ENCODE results near the gene KRTAP4-6. TPM values are rescaled to one million over a fixed set of nuclear protein-coding genes. Genes with fewer than 3 reads are reported as not detected.
A peak's percentile ranks its signal among the peaks of the same experiment; 100 is the strongest.

The KRTAP4-6 gene
- total and polyA plus RNA-seq, 2 of the 4 experiments (the other 2 are of a cell fraction), result not detected

- Histone ChIP-seq H3K79me1 (ENCODE audit: low read depth in 1 of 2, low read length in 2 of 2) (no peaks in the 10 kb centered on the region), H3K23ac (ENCODE audit: low read depth, low read length) (no peak overlapping the region), H3K4me1 (ENCODE audit: control insufficient read depth, insufficient read depth, low read length) (no peaks in the 10 kb centered on the region), H2AK9ac (replicated peaks; ENCODE audit: low read depth, low read length, poor library complexity) (no peak overlapping the region), H2BK120ac (ENCODE audit: low read depth, low read length) (no peak overlapping the region), H3K4me2 (ENCODE audit: low read depth, low read length) (no peak overlapping the region), H2AK5ac (ENCODE audit: low read depth, low read length) (no peak overlapping the region), H4K5ac (ENCODE audit: low read depth, low read length) (no peak overlapping the region), H3K4me3 (ENCODE audit: insufficient read depth, low read depth, low read length) (no peak overlapping the region), H2BK15ac (ENCODE audit: low read depth, low read length) (no peak overlapping the region), H3K9ac (ENCODE audit: low read depth, low read length) (no peak overlapping the region), H4K91ac (ENCODE audit: insufficient read depth, low read depth, low read length) (no peak overlapping the region), H2BK20ac (ENCODE audit: low read depth, low read length) (no peak overlapping the region), H4K8ac (ENCODE audit: low read depth in 2 of 2, low read length in 2 of 2) (no peak overlapping the region), H4K20me1 (ENCODE audit: insufficient read depth, low read length) (no peaks in the 10 kb centered on the region), H3K56ac (ENCODE audit: extremely low read depth, insufficient read depth, low read length) (no peak overlapping the region), H2BK5ac (ENCODE audit: low read depth, low read length, poor library complexity, severe bottlenecking) (no peak overlapping the region), H3K4ac (ENCODE audit: low read depth, low read length) (no peak overlapping the region), H3K36me3 (ENCODE audit: control insufficient read depth, insufficient read depth, low read length) (no peaks in the 10 kb centered on the region), H3K9me3 (ENCODE audit: control insufficient read depth, insufficient read depth, low read length) (no peaks in the 10 kb centered on the region), H3K27ac (ENCODE audit: insufficient read depth, low read length) (no peak overlapping the region), H3K9me1 (ENCODE audit: insufficient read depth, low read length) (no peaks in the 10 kb centered on the region), H3K27me3 (ENCODE audit: control insufficient read depth, insufficient read depth, low read length) (no peaks in the 10 kb centered on the region; the same call in 1 of the 2 replicates), H3K14ac (replicated peaks; ENCODE audit: low read depth, low read length) (no peak overlapping the region), H3K18ac (ENCODE audit: low read depth, low read length) (no peak overlapping the region), H2AFZ (replicated peaks; ENCODE audit: low read length, poor library complexity) (no peak overlapping the region)
- intact Hi-C loops (cut with micrococcal nuclease) (no loop called here), in situ Hi-C loops (cut with MboI; ENCODE audit: low sequenced_read_pairs) (no loop called here), dilution Hi-C loops (cut with HindIII; ENCODE audit: low sequenced_read_pairs, unreplicated experiment) (no loop called here)
- no TSS peak for BruUV-seq (replicated peaks)
- no peak for ATAC-seq (ENCODE audit: low read depth)
- no peak for DNase-seq
- CTCF ChIA-PET, result no interaction called here
- POLR2A ChIA-PET (ENCODE audit: unreplicated experiment), result no interaction called here
- no peak for TF ChIP-seq CEBPB (IDR thresholded peaks at IDR 0.05; ENCODE audit: low read depth, low read length)
- TF ChIP-seq MAFK (IDR thresholded peaks at IDR 0.05; ENCODE audit: low read depth, low read length), result peak; percentile 47
- no CpG with 5 or more reads among the region's 2 CpGs for WGBS, 2 experiments (ENCODE audit: extremely low coverage in 2 of 2, insufficient read length in 1 of 2)
Measured at GRCh38 chr17:41151525-41151924, 11.2 kb upstream of the KRTAP4-6 start.
